ENCODE results near the gene FBXO11. TPM values are rescaled to one million over a fixed set of nuclear protein-coding genes. Genes with fewer than 3 reads are reported as not detected.

FBXO11 gene
- total RNA-seq, 4 donors from 2014 or later, result 43.0 to 77.2 (median 51.3) TPM

DNA sequence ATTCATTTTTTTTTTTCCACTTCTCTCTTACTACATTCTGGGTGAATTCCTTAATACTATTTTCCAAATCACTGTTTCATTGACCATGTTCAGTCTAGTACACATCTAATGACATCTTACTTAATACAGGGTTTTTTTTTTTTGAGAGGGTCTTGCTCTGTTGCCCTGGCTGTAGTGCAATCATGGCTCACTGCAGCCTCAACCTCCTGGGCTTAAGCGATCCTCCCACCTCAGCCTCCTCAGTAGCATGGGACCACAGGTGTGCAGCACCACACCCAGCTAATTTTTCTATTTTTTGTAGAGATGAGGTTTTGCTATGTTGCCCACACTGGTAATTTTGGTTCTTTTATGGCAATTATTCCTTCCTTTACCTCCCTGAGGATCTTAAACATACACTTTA is 29.4 kb downstream of the FBXO11 start:
- Histone ChIP-seq H3K36me3 (no peaks in the 10 kb centered on the region), H3K9me3 (no peaks in the 10 kb centered on the region)
- DNase-seq, result no peak

GRCh38 chr2:47872941-47873340 is 33.4 kb downstream of the FBXO11 start:
- Histone ChIP-seq H3K4me1 (peaks cover 0 to 8% (median 0%) of the 10 kb centered on the region in 4 donors), H3K36me3 (no peaks in the 10 kb centered on the region), H3K27me3 (no peaks in the 10 kb centered on the region), H3K4me3 (no peak overlapping the region), H3K27ac (no peak overlapping the region), H3K9me3 (no peaks in the 10 kb centered on the region)
- no peak for DNase-seq
- TF ChIP-seq, protein P1, sequence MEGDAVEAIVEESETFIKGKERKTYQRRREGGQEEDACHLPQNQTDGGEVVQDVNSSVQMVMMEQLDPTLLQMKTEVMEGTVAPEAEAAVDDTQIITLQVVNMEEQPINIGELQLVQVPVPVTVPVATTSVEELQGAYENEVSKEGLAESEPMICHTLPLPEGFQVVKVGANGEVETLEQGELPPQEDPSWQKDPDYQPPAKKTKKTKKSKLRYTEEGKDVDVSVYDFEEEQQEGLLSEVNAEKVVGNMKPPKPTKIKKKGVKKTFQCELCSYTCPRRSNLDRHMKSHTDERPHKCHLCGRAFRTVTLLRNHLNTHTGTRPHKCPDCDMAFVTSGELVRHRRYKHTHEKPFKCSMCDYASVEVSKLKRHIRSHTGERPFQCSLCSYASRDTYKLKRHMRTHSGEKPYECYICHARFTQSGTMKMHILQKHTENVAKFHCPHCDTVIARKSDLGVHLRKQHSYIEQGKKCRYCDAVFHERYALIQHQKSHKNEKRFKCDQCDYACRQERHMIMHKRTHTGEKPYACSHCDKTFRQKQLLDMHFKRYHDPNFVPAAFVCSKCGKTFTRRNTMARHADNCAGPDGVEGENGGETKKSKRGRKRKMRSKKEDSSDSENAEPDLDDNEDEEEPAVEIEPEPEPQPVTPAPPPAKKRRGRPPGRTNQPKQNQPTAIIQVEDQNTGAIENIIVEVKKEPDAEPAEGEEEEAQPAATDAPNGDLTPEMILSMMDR (IDR thresholded peaks at IDR 0.05), result no peak
- no peak for TF ChIP-seq POLR2A (IDR thresholded peaks at IDR 0.05)

More for the DNA sequence above, 29.4 kb downstream of the FBXO11 start:
- Histone ChIP-seq H3K27ac (no peak overlapping the region), H3K27me3 (no peaks in the 10 kb centered on the region), H3K4me1 (no peaks in the 10 kb centered on the region), H3K4me3 (no peak overlapping the region)
- TF ChIP-seq, protein P1 (IDR thresholded peaks at IDR 0.05), result no peak
- no peak for TF ChIP-seq POLR2A (IDR thresholded peaks at IDR 0.05)

GRCh38 chr2:47870641-47871540 is 35.4 kb downstream of the FBXO11 start:
- DNase-seq, result no peak
- Histone ChIP-seq H3K4me1 (peaks cover 0 to 17% (median 0%) of the 10 kb centered on the region in 4 donors), H3K27ac (no peak overlapping the region), H3K4me3 (no peak overlapping the region), H3K27me3 (no peaks in the 10 kb centered on the region), H3K36me3 (no peaks in the 10 kb centered on the region), H3K9me3 (no peaks in the 10 kb centered on the region)
- no peak for TF ChIP-seq POLR2A (IDR thresholded peaks at IDR 0.05)
- TF ChIP-seq, protein P1 (IDR thresholded peaks at IDR 0.05), result no peak

- Histone ChIP-seq H3K4me3 (no peak overlapping the region), H3K9me3 (no peaks in the 10 kb centered on the region), H3K27ac (no peak overlapping the region), H3K27me3 (no peaks in the 10 kb centered on the region), H3K4me1 (peaks cover 0 to 17% (median 0%) of the 10 kb centered on the region in 4 donors), H3K36me3 (no peaks in the 10 kb centered on the region)
- TF ChIP-seq, protein P1 (IDR thresholded peaks at IDR 0.05), result no peak
- TF ChIP-seq POLR2A (IDR thresholded peaks at IDR 0.05), result no peak
- DNase-seq, result no peak
Measured at GRCh38 chr2:47869859-47870595, 36.3 kb downstream of the FBXO11 start.

- no peak for DNase-seq
- no peaks in the 10 kb centered on the region for H3K27me3 ChIP-seq
- peaks cover 0 to 17% (median 0%) of the 10 kb centered on the region in 4 donors for H3K4me1 ChIP-seq
- TF ChIP-seq POLR2A (IDR thresholded peaks at IDR 0.05), result no peak
- TF ChIP-seq, protein P1 (IDR thresholded peaks at IDR 0.05), result no peak
- peak overlapping the region in 1 of 4 donors; percentile 16 for H3K27ac ChIP-seq
- no peak overlapping the region for H3K4me3 ChIP-seq
- no peaks in the 10 kb centered on the region for H3K9me3 ChIP-seq
- no peaks in the 10 kb centered on the region for H3K36me3 ChIP-seq
Measured at GRCh38 chr2:47868611-47869352, 37.5 kb downstream of the FBXO11 start.

All from Peyer's patch (tissue), 4 donors.